Stimulated activated CD8-positive, alpha-beta memory T cell treated with anti-CD3 and anti-CD28 coated beads, Interleukin-7, amount 100 ng/mL, for 48 hours (primary cell): ENCODE measurements around the gene NFIX.

Experiments used
- DNase-seq, 2 donors: peaks; one replicate each; pipeline ENCODE4 v3.0.0-alpha.2; 2020; ENCODE audit warnings: low read depth in 1 of 2; ENCODE audit errors: extremely low read depth in 1 of 2

Gene NFIX

DNA sequence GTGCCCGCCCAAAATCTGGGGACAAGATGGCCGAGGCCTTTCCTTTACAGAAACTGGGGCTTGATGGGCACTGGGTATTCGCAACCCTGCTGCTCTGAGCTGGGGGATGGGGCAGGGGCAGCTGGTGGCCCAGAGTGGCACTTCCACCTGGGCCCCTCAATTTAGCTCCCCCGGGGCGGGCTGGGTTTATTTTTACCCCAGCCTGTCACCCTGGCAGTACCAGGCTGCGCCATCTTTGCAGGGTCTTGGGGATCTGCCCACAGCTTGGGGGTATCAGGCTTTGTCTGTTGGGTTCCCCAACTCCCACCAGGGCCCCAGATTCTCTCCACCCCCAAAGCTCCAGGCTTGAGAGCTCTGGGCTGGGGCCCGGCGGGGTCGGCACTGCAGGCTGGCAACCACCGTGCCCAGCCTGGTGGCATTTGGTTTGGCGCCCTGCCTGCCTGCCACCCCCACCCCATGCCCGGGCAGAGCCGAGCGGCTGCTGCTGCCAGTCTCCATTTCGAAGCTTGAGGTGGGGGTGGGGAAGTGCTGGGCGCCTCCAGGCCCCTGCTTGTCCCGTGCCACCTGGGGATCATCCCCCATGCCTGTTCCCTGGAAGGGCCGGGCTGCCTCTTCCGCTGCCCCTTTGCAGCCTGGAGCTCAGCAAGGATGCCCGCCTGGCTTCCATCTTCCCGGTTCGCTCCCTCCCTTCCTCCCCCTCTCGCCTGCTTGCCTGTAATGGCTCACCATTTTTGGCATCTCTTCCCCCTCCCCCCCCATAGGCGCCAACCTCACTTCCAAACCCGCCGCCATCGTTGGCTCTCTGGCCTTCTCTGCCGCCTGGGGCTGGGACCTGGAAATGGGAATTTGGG is 11.4 kb downstream of the NFIX start:
- DNase-seq: no peak

GRCh38 chr19:13007292-13008045 is 12.2 kb downstream of the NFIX start:
- no peak for DNase-seq

GRCh38 chr19:13008926-13009787 is 13.9 kb downstream of the NFIX start:
- DNase-seq: no peak

DNA sequence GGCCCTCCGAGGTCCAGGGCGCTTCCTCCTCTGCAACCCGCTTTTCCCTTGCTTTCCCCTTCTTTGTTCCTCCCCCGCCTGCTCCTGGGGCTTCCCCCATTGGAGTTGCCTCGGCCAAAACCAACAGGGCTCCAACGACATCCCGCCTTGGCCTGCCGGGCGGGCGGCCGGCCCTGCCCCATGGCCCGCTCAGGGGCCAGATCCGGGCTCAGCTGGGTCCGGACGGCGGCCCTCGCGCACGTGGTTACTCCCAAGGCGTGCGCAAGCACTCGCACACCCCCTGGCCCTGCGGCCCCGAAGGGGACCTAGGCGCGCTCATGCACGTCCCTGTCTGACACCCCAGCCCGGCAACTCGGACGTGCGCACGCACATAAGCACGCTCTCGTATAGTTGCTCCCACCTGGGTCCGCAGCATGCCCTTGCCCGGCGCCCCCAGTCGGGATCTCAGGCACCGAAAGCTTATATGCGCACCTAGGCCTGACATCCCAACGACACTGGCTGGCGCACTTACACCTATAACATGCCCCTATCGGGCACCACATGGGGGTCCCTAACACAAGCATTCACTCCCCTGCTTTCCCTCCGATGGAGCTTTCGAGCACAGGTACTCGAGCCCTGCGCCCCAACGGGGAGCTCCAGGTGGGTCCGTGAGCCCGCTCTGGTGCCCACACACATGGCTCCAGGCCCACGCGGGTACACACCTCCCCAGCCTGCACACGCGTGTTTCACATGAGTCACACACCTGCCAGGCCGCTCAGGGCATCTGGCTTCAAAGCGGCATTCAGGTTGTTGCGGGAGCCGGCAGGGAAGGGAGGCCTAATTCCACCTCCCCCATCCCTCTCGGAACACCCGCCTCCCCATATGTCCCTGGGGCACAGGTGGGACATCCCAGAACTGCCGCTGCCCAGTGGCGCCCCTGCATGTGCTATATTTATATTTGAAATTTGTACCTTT is 15.0 kb downstream of the NFIX start:
- no peak for DNase-seq

DNA sequence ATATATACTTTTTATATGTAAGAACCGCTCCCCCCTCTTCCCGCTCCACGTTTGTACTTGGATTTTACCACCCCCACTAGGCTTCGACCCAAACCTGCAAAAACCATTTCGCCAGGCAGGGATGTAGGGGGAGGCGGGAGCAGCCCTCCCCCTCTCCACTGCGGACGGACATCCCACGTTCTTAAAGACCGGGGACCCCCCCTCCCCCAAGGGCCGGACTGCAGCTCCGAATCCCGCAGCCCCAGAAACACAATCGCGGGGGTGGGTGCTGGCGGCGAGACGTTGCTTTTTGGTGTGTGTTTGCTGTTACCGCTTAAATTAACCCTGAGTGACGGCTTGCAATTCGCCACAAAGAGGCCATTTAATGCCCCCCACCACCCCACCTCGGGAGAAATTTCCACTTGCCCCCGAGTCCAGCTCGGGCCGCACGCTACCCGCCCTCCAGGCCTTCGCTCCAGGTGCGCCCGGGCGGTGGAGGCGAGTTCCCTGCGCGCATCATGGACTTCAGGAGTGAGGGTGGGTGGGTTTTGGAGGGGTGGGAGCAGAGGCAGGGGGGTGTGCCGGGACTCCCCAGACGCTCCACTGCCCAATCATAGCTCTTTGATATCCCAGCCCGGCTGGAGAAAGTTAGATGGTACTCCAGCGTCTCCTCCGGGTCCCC is 15.8 kb downstream of the NFIX start:
- no peak for DNase-seq

DNA sequence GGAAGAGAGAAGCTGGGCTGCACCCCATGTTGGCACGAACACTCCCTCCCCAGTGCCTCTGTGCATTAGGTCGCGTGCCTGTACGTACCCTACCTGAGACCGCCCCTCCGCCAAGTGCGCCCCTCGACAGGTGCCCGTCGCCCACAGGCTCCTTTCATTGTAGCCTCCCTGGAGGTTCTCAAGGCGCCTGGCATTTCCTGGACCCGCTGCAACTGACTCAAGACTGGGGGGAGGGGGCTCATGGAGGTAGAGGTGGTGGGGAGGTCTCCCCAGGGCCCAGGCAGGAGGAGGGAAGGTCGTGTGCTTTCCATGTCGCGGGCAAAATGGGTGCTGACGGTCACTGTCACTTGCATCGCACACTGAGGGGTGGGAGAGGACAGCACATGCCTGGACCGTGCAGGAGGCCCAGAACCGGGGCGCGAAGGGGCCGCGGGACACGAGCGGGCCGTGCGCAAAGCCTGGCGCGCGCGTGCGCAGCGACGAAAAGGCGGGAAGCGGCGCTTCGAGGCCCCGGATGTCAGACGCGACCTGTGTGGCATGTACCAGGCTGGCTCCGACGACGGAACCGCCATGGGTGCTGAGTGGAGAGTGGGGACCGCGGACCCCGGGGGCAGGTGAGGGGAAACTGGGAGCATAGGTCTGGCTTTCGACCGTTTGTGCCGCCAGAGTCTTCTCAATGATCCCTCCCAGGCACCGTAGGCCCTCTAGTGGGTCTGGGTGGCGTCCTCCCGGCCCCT is 16.5 kb downstream of the NFIX start:
- no peak for DNase-seq

DNA sequence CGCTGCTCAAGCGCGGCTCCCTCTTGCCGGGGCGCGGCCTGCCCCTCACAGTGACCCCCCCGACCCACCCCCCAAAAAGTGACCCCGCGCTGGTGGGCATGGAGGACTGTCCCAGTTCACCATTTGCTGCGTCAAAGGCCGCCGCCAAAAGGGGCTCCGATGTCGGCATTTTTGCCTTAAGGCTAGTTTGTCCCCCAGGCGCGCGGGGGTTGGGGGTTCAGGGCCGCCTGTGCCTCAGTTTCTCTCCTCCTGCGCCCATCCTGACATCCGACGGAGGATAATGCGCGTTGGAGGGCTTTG is 17.1 kb downstream of the NFIX start:
- no peak for DNase-seq

DNA sequence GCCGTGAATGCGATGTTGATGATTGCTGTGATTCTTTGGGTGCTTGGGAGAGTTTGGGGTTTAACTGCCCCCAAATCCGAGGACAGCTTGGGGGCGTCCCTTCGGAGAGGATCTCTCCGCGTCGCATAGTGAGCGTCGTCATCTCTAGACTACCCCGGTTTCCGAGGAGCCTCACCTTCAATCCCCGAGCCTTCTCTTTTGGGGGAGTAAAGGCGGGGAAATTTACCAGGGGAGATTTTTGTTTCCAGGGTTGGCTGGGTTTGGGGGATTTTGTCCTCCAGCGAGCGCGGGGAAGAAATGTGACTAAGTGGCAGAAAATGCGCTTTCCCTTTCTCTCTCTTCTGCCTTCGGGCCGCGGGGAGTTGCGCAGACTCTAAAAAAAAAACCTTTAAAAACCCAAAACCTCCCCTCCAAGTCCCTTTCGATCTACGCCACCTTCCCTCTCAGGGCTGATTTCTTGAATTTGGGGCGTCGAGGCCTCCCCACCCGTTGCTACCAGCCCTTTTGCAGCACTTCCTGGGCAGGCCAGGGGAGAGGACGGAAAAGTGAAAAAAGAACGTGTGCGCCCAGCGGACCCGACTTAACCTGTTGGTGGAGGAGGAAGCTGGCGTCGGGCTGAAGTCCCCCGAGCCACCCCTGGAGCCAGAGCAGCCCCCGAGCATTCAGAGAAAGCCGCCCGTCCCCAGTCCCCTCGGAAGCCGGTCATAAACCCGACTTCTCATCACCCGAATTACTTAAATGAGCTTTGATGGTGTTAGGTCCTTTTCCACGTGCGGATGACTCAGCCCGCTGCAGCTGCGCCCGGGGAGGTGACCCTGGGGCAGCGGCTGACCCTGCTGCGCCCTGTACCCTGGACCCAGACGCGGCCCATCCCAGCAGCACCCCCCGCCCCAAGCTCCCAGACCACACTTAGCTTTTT is 17.7 kb downstream of the NFIX start:
- no peak for DNase-seq

GRCh38 chr19:13013649-13014048 is 18.4 kb downstream of the NFIX start:
- DNase-seq: no peak

DNA sequence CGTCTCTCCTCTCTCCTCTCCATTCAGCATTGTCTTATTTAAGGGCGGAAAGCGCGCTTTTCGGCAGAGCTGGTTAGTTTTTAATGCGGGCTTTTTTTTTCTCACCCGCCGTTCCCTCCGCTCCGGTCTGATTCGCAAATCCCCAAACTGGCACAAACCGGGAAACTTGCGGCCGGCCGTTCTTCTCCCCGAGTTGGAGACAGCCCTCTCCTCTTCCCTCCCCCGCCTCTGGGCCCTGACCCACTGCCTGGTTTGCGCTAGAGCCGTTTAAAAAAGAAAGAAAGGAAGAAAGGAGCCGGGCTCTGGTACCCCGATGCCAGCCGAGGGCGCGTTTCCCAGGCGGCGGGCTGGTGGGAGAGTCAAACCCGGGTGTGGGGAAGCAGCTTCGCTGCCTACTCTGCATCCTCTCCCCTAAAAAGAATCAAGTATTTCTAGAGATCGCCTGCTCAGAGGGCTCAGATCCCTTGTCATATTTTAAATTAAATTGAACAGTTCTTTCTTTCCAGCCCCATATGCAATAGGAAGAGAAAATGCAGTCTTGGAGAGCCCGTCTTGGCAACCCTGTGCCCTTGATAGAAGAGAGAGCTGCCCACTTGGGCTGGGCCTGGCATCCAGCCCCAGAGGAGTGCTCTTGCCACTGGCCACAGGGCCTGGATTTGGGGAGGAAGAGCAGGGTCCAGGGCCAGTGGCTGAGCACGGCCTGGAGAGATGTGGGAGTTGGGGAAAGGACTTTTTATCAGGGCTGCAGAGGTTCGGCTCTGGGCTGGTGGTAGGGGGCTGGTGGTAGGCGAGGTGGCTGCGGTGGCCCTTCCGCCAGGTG is 19.0 kb downstream of the NFIX start:
- DNase-seq: no peak

DNA sequence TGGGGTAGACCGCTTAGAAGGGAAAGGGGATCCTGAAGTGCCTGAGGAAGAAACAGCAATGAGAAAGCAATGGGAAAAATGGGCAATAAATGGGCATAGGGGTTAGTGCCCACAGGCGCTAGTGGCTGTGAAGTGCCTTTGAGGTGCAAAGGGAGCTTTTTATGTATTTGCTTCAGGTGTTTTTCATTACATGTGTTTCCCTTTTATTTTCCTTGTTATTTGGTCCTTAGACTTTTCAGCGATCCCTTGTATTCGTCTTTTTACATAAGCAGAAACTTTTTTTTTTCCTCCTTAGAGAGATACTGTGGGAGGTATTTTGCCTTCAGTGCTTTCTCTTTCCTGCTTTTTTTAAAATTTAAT is 19.6 kb downstream of the NFIX start:
- no peak for DNase-seq

DNA sequence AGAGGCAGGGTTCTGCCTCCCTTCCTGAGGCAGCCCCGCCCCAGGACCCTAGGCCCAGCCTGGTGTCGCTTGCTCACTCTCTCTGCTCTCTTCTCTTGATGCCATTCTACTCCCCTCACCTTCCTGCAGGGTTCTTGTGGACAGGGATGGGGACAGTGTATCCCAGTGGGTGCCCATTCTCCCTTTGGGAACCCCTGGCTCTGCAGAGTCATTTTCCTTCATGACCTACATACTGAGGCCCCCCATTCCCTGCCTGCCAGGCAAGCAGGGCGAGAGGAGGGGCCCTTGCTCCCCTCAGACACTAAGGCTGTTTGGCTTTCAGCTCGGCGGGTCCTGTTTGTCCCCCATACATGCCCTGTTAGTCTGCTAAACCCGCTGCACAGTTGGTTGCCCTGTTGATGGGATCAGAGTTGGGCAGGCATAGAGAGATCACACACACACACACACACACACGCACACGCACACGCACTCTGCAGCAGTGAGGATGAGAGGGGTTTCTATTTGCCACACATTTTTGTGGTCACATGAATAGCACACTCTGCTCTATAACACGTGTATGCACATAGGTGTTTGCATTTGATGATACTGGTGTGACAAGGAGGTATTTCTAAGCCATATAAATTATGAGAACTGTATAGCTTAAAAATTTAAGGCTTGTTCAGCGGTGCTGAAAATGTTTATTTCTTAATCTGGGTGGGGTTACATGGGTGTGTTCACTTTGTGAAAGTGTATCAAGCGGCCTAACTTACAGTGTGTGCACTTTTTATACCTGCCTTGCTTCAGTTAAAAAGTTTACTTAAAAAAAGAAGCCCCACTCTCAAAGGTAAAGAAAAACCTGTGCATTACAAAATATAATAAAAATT is 20.3 kb downstream of the NFIX start:
- no peak for DNase-seq

GRCh38 chr19:13016245-13016627 is 21.0 kb downstream of the NFIX start:
- no peak for DNase-seq

- DNase-seq: no peak
These were observed 21.5 kb downstream of the NFIX start for GRCh38 chr19:13016628-13017305.

DNA sequence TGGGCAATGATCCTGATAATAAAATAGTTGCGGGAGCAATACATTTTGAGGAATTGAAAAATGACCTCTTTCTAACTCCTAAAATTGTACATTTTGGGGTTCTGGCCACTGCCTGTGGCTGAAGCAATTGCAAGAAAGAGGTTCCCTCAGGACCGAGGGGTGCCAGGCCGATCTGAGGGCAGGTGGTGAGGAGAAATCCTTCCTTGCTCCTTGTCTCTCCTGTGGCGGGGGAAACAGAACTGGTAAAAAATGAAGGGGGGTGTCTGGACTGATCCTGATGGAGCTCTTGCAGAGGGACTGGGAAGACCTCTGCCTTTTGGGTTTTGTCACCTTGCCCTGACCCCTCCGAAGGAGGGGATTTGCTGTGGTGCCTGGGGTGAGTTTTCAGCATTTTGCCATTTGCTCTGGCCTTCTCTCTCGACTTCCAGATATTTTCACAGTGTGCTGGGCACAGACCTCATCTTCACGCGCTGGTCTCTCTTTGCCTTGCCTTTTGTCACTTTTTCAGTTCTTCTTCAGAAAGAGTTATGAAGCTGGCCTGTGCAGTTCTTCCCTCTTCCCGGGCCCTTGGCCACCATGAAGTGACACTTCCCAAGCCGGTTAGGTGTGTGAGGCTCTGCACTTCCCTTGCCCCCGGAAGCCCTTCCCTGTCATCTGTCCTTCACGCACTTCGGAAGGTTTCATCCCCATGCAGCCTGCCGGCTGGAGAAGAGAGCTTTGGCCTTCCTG is 22.2 kb downstream of the NFIX start:
- DNase-seq: no peak
